Measurements from ENCODE around the gene CYFIP2.

Gene CYFIP2

GRCh38 chr5:157282150-157282549, 16.2 kb downstream of the CYFIP2 start:
- TF ChIP-seq PPARA (CRISPR knock-in tag; IDR thresholded peaks at IDR 0.05; ENCODE audit: borderline replicate concordance) (no peak), BACH2 (CRISPR knock-in tag; IDR thresholded peaks at IDR 0.05; ENCODE audit: borderline replicate concordance) (no peak), ISL1 (CRISPR knock-in tag; IDR thresholded peaks at IDR 0.05) (no peak), POU6F1 (CRISPR knock-in tag; IDR thresholded peaks at IDR 0.05; ENCODE audit: borderline replicate concordance, low read depth) (no peak), OSR1 (CRISPR knock-in tag; IDR thresholded peaks at IDR 0.05) (no peak), GLIS3 (CRISPR knock-in tag; IDR thresholded peaks at IDR 0.05) (no peak), RARB (CRISPR knock-in tag; IDR thresholded peaks at IDR 0.05) (no peak), ARNTL (CRISPR knock-in tag; IDR thresholded peaks at IDR 0.05; ENCODE audit: borderline replicate concordance, low read depth) (no peak), SNAI2 (CRISPR knock-in tag; IDR thresholded peaks at IDR 0.05) (no peak), ZNF565 (CRISPR knock-in tag; conservative IDR thresholded peaks at IDR 0.05; ENCODE audit: low read depth) (no peak), TCF4 (CRISPR knock-in tag; IDR thresholded peaks at IDR 0.05; ENCODE audit: borderline replicate concordance) (no peak), ZC3H10 (CRISPR knock-in tag; IDR thresholded peaks at IDR 0.05) (no peak)
- TF ChIP-seq, protein P1, sequence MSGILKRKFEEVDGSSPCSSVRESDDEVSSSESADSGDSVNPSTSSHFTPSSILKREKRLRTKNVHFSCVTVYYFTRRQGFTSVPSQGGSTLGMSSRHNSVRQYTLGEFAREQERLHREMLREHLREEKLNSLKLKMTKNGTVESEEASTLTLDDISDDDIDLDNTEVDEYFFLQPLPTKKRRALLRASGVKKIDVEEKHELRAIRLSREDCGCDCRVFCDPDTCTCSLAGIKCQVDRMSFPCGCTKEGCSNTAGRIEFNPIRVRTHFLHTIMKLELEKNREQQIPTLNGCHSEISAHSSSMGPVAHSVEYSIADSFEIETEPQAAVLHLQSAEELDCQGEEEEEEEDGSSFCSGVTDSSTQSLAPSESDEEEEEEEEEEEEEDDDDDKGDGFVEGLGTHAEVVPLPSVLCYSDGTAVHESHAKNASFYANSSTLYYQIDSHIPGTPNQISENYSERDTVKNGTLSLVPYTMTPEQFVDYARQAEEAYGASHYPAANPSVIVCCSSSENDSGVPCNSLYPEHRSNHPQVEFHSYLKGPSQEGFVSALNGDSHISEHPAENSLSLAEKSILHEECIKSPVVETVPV (CRISPR knock-in tag; IDR thresholded peaks at IDR 0.05): no peak
- TF ChIP-seq, protein P2, sequence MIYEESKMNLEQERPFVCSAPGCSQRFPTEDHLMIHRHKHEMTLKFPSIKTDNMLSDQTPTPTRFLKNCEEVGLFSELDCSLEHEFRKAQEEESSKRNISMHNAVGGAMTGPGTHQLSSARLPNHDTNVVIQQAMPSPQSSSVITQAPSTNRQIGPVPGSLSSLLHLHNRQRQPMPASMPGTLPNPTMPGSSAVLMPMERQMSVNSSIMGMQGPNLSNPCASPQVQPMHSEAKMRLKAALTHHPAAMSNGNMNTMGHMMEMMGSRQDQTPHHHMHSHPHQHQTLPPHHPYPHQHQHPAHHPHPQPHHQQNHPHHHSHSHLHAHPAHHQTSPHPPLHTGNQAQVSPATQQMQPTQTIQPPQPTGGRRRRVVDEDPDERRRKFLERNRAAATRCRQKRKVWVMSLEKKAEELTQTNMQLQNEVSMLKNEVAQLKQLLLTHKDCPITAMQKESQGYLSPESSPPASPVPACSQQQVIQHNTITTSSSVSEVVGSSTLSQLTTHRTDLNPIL (CRISPR knock-in tag; IDR thresholded peaks at IDR 0.05; ENCODE audit: low read depth): no peak
- no peak for ATAC-seq

GRCh38 chr5:157283434-157283833, 17.5 kb downstream of the CYFIP2 start:
- ATAC-seq: no peak
- no peak for TF ChIP-seq GLIS3 (CRISPR knock-in tag; IDR thresholded peaks at IDR 0.05)
- TF ChIP-seq TCF4 (CRISPR knock-in tag; IDR thresholded peaks at IDR 0.05; ENCODE audit: borderline replicate concordance): no peak
- TF ChIP-seq RARB (CRISPR knock-in tag; IDR thresholded peaks at IDR 0.05): no peak
- TF ChIP-seq PATZ1 (CRISPR knock-in tag; IDR thresholded peaks at IDR 0.05; ENCODE audit: borderline replicate concordance): no peak
- TF ChIP-seq ZNF70 (CRISPR knock-in tag; IDR thresholded peaks at IDR 0.05): no peak

- ATAC-seq: no peak
- TF ChIP-seq SNAI2 (CRISPR knock-in tag; IDR thresholded peaks at IDR 0.05) (no peak), TOX (CRISPR knock-in tag; IDR thresholded peaks at IDR 0.05; ENCODE audit: borderline replicate concordance) (no peak), TCF4 (CRISPR knock-in tag; IDR thresholded peaks at IDR 0.05; ENCODE audit: borderline replicate concordance) (no peak), BACH2 (CRISPR knock-in tag; IDR thresholded peaks at IDR 0.05; ENCODE audit: borderline replicate concordance) (no peak), ZFP30 (CRISPR knock-in tag; IDR thresholded peaks at IDR 0.05) (no peak), PATZ1 (CRISPR knock-in tag; IDR thresholded peaks at IDR 0.05; ENCODE audit: borderline replicate concordance) (no peak), ZFP3 (CRISPR knock-in tag; IDR thresholded peaks at IDR 0.05) (no peak), RARB (CRISPR knock-in tag; IDR thresholded peaks at IDR 0.05) (no peak), ZNF565 (CRISPR knock-in tag; conservative IDR thresholded peaks at IDR 0.05; ENCODE audit: low read depth) (no peak), ESRRG (CRISPR knock-in tag; IDR thresholded peaks at IDR 0.05) (no peak), CSDC2 (CRISPR knock-in tag; IDR thresholded peaks at IDR 0.05) (no peak)
- TF ChIP-seq, protein P3, sequence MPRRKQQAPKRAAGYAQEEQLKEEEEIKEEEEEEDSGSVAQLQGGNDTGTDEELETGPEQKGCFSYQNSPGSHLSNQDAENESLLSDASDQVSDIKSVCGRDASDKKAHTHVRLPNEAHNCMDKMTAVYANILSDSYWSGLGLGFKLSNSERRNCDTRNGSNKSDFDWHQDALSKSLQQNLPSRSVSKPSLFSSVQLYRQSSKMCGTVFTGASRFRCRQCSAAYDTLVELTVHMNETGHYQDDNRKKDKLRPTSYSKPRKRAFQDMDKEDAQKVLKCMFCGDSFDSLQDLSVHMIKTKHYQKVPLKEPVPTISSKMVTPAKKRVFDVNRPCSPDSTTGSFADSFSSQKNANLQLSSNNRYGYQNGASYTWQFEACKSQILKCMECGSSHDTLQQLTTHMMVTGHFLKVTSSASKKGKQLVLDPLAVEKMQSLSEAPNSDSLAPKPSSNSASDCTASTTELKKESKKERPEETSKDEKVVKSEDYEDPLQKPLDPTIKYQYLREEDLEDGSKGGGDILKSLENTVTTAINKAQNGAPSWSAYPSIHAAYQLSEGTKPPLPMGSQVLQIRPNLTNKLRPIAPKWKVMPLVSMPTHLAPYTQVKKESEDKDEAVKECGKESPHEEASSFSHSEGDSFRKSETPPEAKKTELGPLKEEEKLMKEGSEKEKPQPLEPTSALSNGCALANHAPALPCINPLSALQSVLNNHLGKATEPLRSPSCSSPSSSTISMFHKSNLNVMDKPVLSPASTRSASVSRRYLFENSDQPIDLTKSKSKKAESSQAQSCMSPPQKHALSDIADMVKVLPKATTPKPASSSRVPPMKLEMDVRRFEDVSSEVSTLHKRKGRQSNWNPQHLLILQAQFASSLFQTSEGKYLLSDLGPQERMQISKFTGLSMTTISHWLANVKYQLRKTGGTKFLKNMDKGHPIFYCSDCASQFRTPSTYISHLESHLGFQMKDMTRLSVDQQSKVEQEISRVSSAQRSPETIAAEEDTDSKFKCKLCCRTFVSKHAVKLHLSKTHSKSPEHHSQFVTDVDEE (CRISPR knock-in tag; IDR thresholded peaks at IDR 0.05): no peak
- TF ChIP-seq, protein P1 (CRISPR knock-in tag; IDR thresholded peaks at IDR 0.05): no peak
These were observed 18.7 kb downstream of the CYFIP2 start for GRCh38 chr5:157284458-157285212.

Measured in SK-N-SH treated with all-trans-retinoic acid at 6 μM for 48 hours (cell line).